ENCODE results near the gene MPV17.
"Not testable (repeated sequence)": the region's sequence is repeated elsewhere in the genome, so short reads cannot be mapped to it uniquely, and the experiment has no call there.

The MPV17 gene

GRCh38 chr2:27270131-27270530 lies 52.8 kb downstream of the MPV17 start:
- in situ Hi-C loops (cut with HindIII; ENCODE audit: low sequenced_read_pairs) = no loop called here
- no peak overlapping the region for H3K4me3 ChIP-seq (ENCODE audit: low read depth, low read length)
- no peak for DNase-seq (ENCODE audit: low read depth)
- TF ChIP-seq, protein P1, sequence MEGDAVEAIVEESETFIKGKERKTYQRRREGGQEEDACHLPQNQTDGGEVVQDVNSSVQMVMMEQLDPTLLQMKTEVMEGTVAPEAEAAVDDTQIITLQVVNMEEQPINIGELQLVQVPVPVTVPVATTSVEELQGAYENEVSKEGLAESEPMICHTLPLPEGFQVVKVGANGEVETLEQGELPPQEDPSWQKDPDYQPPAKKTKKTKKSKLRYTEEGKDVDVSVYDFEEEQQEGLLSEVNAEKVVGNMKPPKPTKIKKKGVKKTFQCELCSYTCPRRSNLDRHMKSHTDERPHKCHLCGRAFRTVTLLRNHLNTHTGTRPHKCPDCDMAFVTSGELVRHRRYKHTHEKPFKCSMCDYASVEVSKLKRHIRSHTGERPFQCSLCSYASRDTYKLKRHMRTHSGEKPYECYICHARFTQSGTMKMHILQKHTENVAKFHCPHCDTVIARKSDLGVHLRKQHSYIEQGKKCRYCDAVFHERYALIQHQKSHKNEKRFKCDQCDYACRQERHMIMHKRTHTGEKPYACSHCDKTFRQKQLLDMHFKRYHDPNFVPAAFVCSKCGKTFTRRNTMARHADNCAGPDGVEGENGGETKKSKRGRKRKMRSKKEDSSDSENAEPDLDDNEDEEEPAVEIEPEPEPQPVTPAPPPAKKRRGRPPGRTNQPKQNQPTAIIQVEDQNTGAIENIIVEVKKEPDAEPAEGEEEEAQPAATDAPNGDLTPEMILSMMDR (IDR thresholded peaks at IDR 0.05; ENCODE audit: low read depth, low read length, missing control alignments) = no peak

- not testable (repeated sequence) for DNase-seq (ENCODE audit: low read depth)
Observed at GRCh38 chr2:27268296-27268695, 54.6 kb downstream of the MPV17 start.

GRCh38 chr2:27265536-27265870 lies 57.4 kb downstream of the MPV17 start:
- in situ Hi-C loops (cut with HindIII; ENCODE audit: low sequenced_read_pairs) = loop anchor here (5.0 kb wide), 1 partner anchor 143 kb away; the partner anchor contains the start of gene ABHD1
- no peak for DNase-seq (ENCODE audit: low read depth)
- TF ChIP-seq, protein P1 (IDR thresholded peaks at IDR 0.05; ENCODE audit: low read depth, low read length, missing control alignments) = no peak
- H3K4me3 ChIP-seq (ENCODE audit: low read depth, low read length) = no peak overlapping the region

More at GRCh38 chr2:27268296-27268695, 54.6 kb downstream of the MPV17 start:
- in situ Hi-C loops (cut with HindIII; ENCODE audit: low sequenced_read_pairs) = loop anchor here (5.0 kb wide), 1 partner anchor 146 kb away; the partner anchor contains the start of gene ABHD1
- H3K4me3 ChIP-seq (ENCODE audit: low read depth, low read length) = not testable (repeated sequence)

DNA sequence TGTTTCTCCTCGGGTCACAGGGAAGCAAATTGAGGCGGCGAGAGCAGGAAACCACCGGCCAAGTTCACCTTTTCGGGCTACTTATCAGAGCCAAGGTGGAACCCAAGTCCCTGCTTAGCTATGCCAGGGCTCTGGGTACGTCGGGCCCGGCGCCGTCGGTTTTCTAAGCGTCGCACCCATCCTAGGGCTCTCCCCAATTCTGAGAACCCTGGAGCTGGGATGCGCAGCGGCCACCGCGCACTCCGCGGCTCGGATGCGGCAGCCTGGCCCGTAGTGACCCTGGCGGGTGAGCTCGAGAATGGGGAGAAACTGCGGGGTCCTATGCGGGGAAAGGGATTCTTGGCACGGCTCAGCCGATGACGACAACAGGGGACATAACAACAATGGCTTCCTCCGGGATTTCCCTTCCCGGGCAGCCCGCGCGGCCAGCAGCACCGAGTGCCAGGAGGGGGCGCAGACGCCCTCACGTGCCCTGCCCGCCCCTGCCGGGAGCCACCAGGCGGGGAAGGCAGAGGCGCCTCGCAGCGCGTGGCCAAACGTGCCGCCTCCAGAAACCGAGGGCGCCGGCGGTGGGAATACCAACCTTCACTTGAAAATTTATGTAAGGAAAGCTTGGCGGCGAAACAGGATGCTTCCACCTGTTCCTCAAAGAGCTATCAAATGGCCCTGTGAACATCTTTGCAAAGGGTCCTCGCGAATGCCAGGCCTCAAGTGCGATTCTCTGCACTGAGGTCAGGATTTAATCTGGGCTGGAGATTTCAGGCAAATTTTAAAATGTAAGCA lies 58.0 kb downstream of the MPV17 start:
- TF ChIP-seq, protein P1 (IDR thresholded peaks at IDR 0.05; ENCODE audit: low read depth, low read length, missing control alignments) = peak; percentile 57
- H3K4me3 ChIP-seq (ENCODE audit: low read depth, low read length) = peak overlapping the region; percentile 12
- in situ Hi-C loops (cut with HindIII; ENCODE audit: low sequenced_read_pairs) = loop anchor here (5.0 kb wide), 1 partner anchor 143 kb away; the partner anchor contains the start of gene ABHD1
- no peak for DNase-seq (ENCODE audit: low read depth)

GRCh38 chr2:27264253-27264752 lies 58.6 kb downstream of the MPV17 start:
- in situ Hi-C loops (cut with HindIII; ENCODE audit: low sequenced_read_pairs) = no loop called here
- TF ChIP-seq, protein P1 (IDR thresholded peaks at IDR 0.05; ENCODE audit: low read depth, low read length, missing control alignments) = no peak
- DNase-seq (ENCODE audit: low read depth) = no peak
- H3K4me3 ChIP-seq (ENCODE audit: low read depth, low read length) = no peak overlapping the region

GRCh38 chr2:27263287-27264252 lies 59.3 kb downstream of the MPV17 start:
- DNase-seq (ENCODE audit: low read depth) = no peak
- TF ChIP-seq, protein P1 (IDR thresholded peaks at IDR 0.05; ENCODE audit: low read depth, low read length, missing control alignments) = no peak
- peak overlapping the region; percentile 30 for H3K4me3 ChIP-seq (ENCODE audit: low read depth, low read length)
- in situ Hi-C loops (cut with HindIII; ENCODE audit: low sequenced_read_pairs) = no loop called here

All from astrocyte of the cerebellum (primary cell).